ENCODE data around the gene FMNL2.

Gene FMNL2

DNA sequence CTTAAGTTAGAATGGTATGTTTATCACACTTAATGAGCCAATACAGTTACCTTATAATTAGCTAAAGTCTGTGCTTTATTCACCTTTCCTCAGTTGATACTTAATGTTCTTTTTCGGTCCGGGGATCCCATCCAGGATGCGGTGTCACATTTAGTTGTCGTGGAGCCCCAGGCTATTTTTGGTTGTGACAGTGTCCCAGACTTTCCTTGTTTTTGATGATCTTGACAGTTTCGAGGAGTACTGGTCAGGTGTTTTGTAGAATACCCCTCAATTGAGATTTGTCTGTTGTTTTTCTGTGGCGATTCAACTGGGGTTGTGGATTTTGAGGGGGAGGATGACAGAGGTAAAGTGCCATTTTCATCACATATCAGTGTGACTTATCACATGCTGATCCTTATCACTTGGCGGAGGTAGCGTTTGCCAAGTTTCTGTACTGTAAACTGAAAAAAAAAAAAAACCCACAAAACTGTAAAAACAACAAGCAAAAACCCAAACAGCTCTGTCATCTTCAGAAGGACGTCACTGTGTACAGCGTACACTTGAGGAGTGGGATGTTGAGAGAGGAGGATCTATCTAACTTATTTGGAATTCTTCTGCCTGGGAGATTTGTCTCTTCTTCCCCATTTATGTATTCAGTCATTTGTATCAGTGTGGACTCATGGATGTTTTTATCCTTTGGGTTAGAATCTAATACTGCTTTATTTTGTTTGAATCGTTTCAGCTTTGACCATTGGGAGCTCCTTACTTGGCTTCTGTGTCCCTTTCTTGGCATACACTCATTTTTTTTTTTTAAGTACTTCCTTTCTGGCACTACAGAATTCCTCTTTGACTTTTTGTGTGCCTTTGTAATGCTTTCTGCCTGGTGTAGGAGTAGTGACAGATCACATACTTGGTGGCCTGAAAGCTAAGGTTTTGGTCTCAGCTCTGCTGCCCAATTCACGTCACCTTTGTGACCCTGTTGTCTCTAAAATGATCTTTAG lies 68.1 kb downstream of the FMNL2 start:
- no peak for DNase-seq (ENCODE audit: low read depth)
- no peak for TF ChIP-seq CTCF (IDR thresholded peaks at IDR 0.05; ENCODE audit: low read depth, low read length, missing control alignments)
- no peak overlapping the region for H3K4me3 ChIP-seq (ENCODE audit: low read depth, low read length)
- in situ Hi-C loops (cut with HindIII; ENCODE audit: low sequenced_read_pairs) = no loop called here

DNA sequence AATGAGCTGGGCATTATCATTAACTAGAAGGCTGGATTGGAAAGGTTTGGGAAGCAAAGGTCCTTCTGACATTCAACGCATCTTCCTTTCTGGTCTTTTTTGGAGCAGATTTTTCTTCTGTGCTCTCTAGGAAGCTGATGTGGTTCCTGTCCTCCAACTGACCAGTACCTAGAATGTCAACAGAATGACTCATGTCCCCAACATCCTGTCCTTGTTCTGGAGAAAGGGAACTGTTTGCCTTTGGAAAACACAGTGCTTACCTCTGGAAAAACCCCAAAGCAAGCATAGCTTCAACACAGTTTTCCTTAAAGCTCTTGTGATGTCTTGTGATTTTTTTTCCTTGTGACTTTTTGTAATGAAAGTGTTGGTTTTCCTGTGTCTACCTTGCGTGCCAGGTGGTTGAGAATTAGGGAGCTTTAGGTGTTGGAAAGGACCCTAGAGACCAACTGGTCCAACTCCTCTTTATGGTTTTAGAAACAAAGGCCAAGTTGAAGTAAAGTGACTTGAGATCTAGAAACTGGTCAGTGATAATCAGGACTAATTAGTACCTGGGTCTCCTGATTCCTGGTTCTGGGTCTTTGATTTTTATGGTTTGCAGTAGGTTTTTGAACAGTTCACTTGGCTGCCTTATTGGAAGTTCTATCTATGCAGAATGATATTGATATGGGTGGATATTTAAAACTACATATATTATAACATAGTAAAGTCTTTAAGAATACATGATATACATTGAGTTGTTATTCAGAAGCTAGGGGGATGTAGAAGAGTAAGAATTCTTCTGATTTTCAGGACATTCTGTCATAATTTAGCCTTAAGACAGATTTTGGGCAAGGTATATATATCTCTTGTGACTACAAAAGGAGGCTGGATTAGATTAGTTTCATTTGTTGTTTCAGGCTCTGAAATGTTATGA lies 70.5 kb downstream of the FMNL2 start:
- H3K4me3 ChIP-seq (ENCODE audit: low read depth, low read length) = no peak overlapping the region
- TF ChIP-seq CTCF (IDR thresholded peaks at IDR 0.05; ENCODE audit: low read depth, low read length, missing control alignments) = no peak
- in situ Hi-C loops (cut with HindIII; ENCODE audit: low sequenced_read_pairs) = loop anchor here (5.0 kb wide), 1 partner anchor 53 kb away; no protein-coding TSS in a partner anchor

GRCh38 chr2:152406119-152406835 lies 71.3 kb downstream of the FMNL2 start:
- TF ChIP-seq CTCF (IDR thresholded peaks at IDR 0.05; ENCODE audit: low read depth, low read length, missing control alignments) = no peak
- in situ Hi-C loops (cut with HindIII; ENCODE audit: low sequenced_read_pairs) = loop anchor here (5.0 kb wide), 1 partner anchor 54 kb away; no protein-coding TSS in a partner anchor
- no peak for DNase-seq (ENCODE audit: low read depth)
- no peak overlapping the region for H3K4me3 ChIP-seq (ENCODE audit: low read depth, low read length)

More for the DNA sequence above, 70.5 kb downstream of the FMNL2 start:
- DNase-seq (ENCODE audit: low read depth) = no peak

- DNase-seq (ENCODE audit: low read depth) = no peak
- H3K4me3 ChIP-seq (ENCODE audit: low read depth, low read length) = no peak overlapping the region
- no peak for TF ChIP-seq CTCF (IDR thresholded peaks at IDR 0.05; ENCODE audit: low read depth, low read length, missing control alignments)
- in situ Hi-C loops (cut with HindIII; ENCODE audit: low sequenced_read_pairs) = loop anchor here (5.0 kb wide), 1 partner anchor 54 kb away; no protein-coding TSS in a partner anchor
Observed at GRCh38 chr2:152406836-152407161, 71.8 kb downstream of the FMNL2 start.

GRCh38 chr2:152407204-152407721 lies 72.3 kb downstream of the FMNL2 start:
- in situ Hi-C loops (cut with HindIII; ENCODE audit: low sequenced_read_pairs) = loop anchor here (5.0 kb wide), 1 partner anchor 55 kb away; no protein-coding TSS in a partner anchor
- TF ChIP-seq CTCF (IDR thresholded peaks at IDR 0.05; ENCODE audit: low read depth, low read length, missing control alignments) = no peak
- no peak for DNase-seq (ENCODE audit: low read depth)
- no peak overlapping the region for H3K4me3 ChIP-seq (ENCODE audit: low read depth, low read length)
